Neutrophil (primary cell): ENCODE data around the gene FKBP15.
"Not testable (repeated sequence)": the region's sequence is repeated elsewhere in the genome, so short reads cannot be mapped to it uniquely, and the experiment has no call there.

Source experiments
- H3K27ac ChIP-seq: fragments of 200-600 bp; sonication (generic); 2 replicates; pipeline ENCODE4 v1.5.1; 2016; ENCODE audit warnings: mild to moderate bottlenecking, moderate library complexity
- H3K27me3 ChIP-seq: fragments of 200-600 bp; sonication (generic); 2 replicates; pipeline ENCODE4 v1.6.0; 2016; ENCODE audit warnings: mild to moderate bottlenecking
- H3K36me3 ChIP-seq: fragments of 200-600 bp; sonication (generic); 2 replicates; pipeline ENCODE4 v1.5.1; 2017
- H3K4me1 ChIP-seq, 2 experiments: fragments of 200-600 bp in 1 of 2; sonication (generic) in 1 of 2; 1 replicate in 1 of 2; 2 replicates in 1 of 2; pipeline versions ENCODE4 v1.5.1 to v1.6.1; 2013 to 2016; ENCODE audit warnings: low read depth in 1 of 2, low read length in 1 of 2, mild to moderate bottlenecking in 1 of 2, moderate library complexity in 1 of 2; ENCODE audit not compliant: control insufficient read depth in 1 of 2, insufficient read depth in 1 of 2
- H3K4me3 ChIP-seq, 2 experiments: fragments of 200-600 bp in 1 of 2; sonication (generic) in 1 of 2; 1 replicate in 1 of 2; 2 replicates in 1 of 2; pipeline ENCODE4 v1.5.1; 2013 to 2016; ENCODE audit warnings: low read depth in 1 of 2, low read length in 1 of 2, mild to moderate bottlenecking in 1 of 2, moderate library complexity in 1 of 2
- H3K9me3 ChIP-seq: fragments of 200-600 bp; sonication (generic); 2 replicates; pipeline ENCODE4 v1.5.1; 2016
- CTCF ChIP-seq: fragments of 200-600 bp; sonication (generic); IDR thresholded peaks from 2 replicates; pipeline ENCODE4 v1.5.1; 2016; ENCODE audit warnings: antibody characterized with exemption

Gene FKBP15

GRCh38 chr9:113129884-113130283, 91.2 kb downstream of the FKBP15 start:
- no peaks in the 10 kb centered on the region for H3K36me3 ChIP-seq
- H3K4me3 ChIP-seq: no peak overlapping the region
- TF ChIP-seq CTCF: no peak
- H3K27ac ChIP-seq: no peak overlapping the region
- H3K27me3 ChIP-seq: peaks cover 78% of the 10 kb centered on the region
- no peaks in the 10 kb centered on the region for H3K9me3 ChIP-seq
- no peaks in the 10 kb centered on the region for H3K4me1 ChIP-seq

DNA sequence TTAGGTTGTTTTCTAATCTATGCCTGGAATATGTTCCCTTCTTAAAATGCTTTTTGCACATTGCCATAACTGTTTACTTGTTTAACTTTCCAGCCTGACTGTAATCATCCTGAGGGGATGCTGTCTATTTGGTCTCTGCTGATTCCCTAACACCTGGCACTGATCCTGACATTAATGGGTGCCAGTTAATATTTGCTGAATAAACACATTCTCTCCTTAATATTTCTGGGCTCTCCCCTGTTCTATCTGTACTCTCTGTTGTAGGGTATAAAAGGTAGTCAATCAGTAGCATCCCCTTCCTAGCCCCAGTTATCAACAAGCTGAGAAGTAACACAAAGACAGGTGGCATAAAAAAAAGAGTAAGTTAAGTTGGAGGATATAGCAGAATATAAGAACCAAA, 91.6 kb downstream of the FKBP15 start:
- H3K4me3 ChIP-seq: no peak overlapping the region
- no peak overlapping the region for H3K27ac ChIP-seq
- H3K9me3 ChIP-seq: no peaks in the 10 kb centered on the region
- peaks cover 78% of the 10 kb centered on the region for H3K27me3 ChIP-seq
- H3K4me1 ChIP-seq: no peaks in the 10 kb centered on the region
- no peak for TF ChIP-seq CTCF
- H3K36me3 ChIP-seq: no peaks in the 10 kb centered on the region

DNA sequence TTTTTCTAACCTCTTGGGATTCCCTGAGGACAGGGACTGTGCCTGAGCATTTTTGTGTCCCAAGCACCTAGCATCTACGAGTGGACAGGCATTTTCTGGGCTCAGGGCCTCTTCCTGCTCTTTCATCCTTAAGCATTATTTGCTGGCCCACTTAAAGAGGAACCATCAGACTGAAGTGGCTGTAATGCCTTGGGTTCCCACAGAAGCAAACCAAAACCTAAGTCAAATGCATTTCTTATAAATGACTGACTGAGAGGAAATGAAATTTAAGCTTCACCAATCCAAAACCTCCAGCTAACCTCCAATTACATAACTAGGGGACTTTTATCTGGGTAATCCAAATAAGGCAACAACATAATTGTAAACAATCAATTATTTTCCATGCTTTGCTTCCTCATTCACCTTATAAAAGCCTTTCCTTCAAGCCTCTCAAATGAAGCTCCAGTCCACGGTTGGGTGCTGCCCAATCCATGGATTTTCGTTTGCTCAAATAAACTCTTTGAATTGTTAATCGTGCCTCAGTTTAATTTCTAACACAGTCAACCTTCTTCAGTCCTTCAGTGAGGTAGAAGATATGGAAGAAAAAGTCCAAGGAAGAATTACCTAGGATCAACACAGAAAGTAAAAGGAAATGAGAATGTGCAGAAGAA, 95.6 kb downstream of the FKBP15 start:
- H3K36me3 ChIP-seq: no peaks in the 10 kb centered on the region
- peaks cover 45% of the 10 kb centered on the region for H3K27me3 ChIP-seq
- no peaks in the 10 kb centered on the region for H3K4me1 ChIP-seq
- H3K4me3 ChIP-seq: no peak overlapping the region
- TF ChIP-seq CTCF: no peak
- H3K27ac ChIP-seq: no peak overlapping the region
- no peaks in the 10 kb centered on the region for H3K9me3 ChIP-seq

- not testable (repeated sequence) for H3K27ac ChIP-seq, H3K4me1 ChIP-seq, H3K9me3 ChIP-seq, H3K4me3 ChIP-seq, H3K36me3 ChIP-seq, H3K27me3 ChIP-seq
These were observed 102.2 kb downstream of the FKBP15 start for GRCh38 chr9:113118829-113119228.
